LNCaP clone FGC (cell line): ENCODE results near the gene SOX6.

Source experiments
- DNase-seq: peaks from one replicate; pipeline ENCODE4 v3.0.0-alpha.2; 2011; ENCODE audit warnings: low read depth
- H3K4me3 ChIP-seq: 2 replicates; pipeline ENCODE4 v1.5.1; 2011; ENCODE audit warnings: mild to moderate bottlenecking, low read depth, low read length, control low read depth
- TF ChIP-seq, protein P1 (sequence below): IDR thresholded peaks from 2 replicates; pipeline ENCODE4 v1.5.1; 2012; ENCODE audit warnings: mild to moderate bottlenecking; ENCODE audit not compliant: control insufficient read depth, insufficient read depth; ENCODE audit errors: extremely low read depth

SOX6 gene

GRCh38 chr11:15993345-15993744, 363.0 kb downstream of the SOX6 start:
- no peak overlapping the region for H3K4me3 ChIP-seq
- TF ChIP-seq, protein P1, sequence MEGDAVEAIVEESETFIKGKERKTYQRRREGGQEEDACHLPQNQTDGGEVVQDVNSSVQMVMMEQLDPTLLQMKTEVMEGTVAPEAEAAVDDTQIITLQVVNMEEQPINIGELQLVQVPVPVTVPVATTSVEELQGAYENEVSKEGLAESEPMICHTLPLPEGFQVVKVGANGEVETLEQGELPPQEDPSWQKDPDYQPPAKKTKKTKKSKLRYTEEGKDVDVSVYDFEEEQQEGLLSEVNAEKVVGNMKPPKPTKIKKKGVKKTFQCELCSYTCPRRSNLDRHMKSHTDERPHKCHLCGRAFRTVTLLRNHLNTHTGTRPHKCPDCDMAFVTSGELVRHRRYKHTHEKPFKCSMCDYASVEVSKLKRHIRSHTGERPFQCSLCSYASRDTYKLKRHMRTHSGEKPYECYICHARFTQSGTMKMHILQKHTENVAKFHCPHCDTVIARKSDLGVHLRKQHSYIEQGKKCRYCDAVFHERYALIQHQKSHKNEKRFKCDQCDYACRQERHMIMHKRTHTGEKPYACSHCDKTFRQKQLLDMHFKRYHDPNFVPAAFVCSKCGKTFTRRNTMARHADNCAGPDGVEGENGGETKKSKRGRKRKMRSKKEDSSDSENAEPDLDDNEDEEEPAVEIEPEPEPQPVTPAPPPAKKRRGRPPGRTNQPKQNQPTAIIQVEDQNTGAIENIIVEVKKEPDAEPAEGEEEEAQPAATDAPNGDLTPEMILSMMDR: no peak
- no peak for DNase-seq

DNA sequence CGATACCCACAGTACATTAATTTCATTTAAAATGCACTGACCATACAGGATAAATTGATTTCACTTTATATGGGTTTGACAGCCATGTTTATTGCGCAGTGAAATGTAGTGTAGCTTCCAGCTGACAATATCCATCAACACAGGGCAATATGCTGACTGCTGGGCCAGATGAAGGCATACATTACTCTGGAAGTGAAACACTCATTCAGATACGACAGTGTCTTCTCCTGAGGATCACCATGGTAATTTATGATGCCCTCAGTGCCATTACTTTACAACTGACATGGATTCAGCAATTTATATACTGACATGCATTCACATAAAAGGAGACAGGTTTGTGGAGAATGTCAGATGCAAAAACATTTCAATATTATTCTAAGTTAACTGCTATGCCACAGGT, 365.1 kb downstream of the SOX6 start:
- no peak overlapping the region for H3K4me3 ChIP-seq
- TF ChIP-seq, protein P1: no peak
- DNase-seq: no peak

GRCh38 chr11:15989685-15990084, 366.7 kb downstream of the SOX6 start:
- no peak for DNase-seq
- TF ChIP-seq, protein P1: no peak
- H3K4me3 ChIP-seq: no peak overlapping the region

GRCh38 chr11:15988693-15989231, 367.6 kb downstream of the SOX6 start:
- TF ChIP-seq, protein P1: peak; percentile 26
- no peak overlapping the region for H3K4me3 ChIP-seq
- no peak for DNase-seq

DNA sequence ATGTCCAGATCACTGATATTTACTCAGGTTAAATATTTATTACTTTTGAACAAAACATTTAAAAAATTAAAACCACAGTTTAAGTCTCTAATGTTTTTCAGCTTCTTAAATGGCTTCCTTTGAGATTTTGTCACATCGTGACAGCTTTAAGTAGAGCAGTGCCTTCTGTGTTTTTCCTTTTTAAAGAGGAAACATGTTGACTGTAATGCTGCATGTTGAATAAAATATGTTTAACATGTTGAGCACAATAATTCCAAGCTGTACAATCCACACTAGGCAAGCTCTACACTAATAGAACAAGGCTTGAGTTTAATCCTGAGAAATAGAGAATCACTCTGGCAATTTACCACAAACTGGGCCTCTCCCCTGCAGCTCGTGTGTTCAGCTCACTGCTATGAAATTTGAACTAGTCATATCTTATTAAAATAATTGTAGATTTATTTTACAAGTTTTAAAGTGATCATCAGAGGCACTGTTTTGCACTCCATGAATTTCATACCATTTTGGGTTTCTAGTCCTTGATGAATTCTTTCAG, 368.3 kb downstream of the SOX6 start:
- TF ChIP-seq, protein P1: no peak
- no peak overlapping the region for H3K4me3 ChIP-seq
- no peak for DNase-seq

GRCh38 chr11:15987046-15987445, 369.3 kb downstream of the SOX6 start:
- H3K4me3 ChIP-seq: no peak overlapping the region
- TF ChIP-seq, protein P1: no peak
- no peak for DNase-seq

DNA sequence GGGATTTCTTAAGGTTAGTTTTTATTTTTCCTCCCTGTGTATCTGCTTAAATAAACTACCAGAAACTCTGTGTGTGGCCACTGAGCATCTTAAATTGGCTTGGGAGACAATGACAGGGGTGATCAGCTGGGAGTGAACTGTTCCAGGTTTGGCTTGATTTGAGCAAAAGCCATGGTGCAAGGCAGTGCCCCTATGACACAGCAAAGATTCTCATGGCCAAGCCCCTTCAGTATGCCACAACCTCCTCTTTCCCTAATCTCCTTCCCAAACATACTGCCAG, 370.5 kb downstream of the SOX6 start:
- no peak for DNase-seq
- no peak overlapping the region for H3K4me3 ChIP-seq
- TF ChIP-seq, protein P1: no peak
